Subcutaneous abdominal adipose tissue (tissue), 5 donors: Measurements from ENCODE around the gene GCH1.
A peak's percentile ranks its signal among the peaks of the same experiment; 100 is the strongest.

Experiments
- H3K27ac ChIP-seq: one replicate; pipeline ENCODE4 v1.7.0; 2013; ENCODE audit warnings: low read depth, mild to moderate bottlenecking, inconsistent platforms, low read length, moderate library complexity
- H3K27me3 ChIP-seq, 5 donors: one replicate each; pipeline ENCODE4 v1.7.0; 2013; ENCODE audit warnings: low read length in 5 of 5, inconsistent platforms in 1 of 5; ENCODE audit not compliant: control insufficient read depth in 5 of 5, insufficient read depth in 4 of 5
- H3K36me3 ChIP-seq, 5 donors: one replicate each; pipeline ENCODE4 v1.7.0; 2013; ENCODE audit warnings: low read length in 5 of 5; ENCODE audit not compliant: control insufficient read depth in 5 of 5, insufficient read depth in 5 of 5
- H3K4me1 ChIP-seq, 5 donors: one replicate each; pipeline ENCODE4 v1.7.0; 2013; ENCODE audit warnings: low read length in 5 of 5, mild to moderate bottlenecking in 3 of 5, moderate library complexity in 1 of 5; ENCODE audit not compliant: control insufficient read depth in 5 of 5, insufficient read depth in 5 of 5
- H3K4me3 ChIP-seq, 5 donors: one replicate each; pipeline ENCODE4 v1.7.0; 2013; ENCODE audit warnings: low read length in 5 of 5, low read depth in 1 of 5
- H3K9ac ChIP-seq, 5 donors: one replicate each; pipeline ENCODE4 v1.7.0; 2013; ENCODE audit warnings: low read length in 5 of 5, mild to moderate bottlenecking in 4 of 5, moderate library complexity in 3 of 5
- H3K9me3 ChIP-seq, 5 donors: one replicate each; pipeline ENCODE4 v1.7.0; 2013; ENCODE audit warnings: low read length in 5 of 5; ENCODE audit not compliant: control insufficient read depth in 5 of 5
- donor health status: healthy.
- donor health status: healthy.
- donor health status: healthy.
- donor health status: healthy.
- donor health status: healthy.

The GCH1 gene

DNA sequence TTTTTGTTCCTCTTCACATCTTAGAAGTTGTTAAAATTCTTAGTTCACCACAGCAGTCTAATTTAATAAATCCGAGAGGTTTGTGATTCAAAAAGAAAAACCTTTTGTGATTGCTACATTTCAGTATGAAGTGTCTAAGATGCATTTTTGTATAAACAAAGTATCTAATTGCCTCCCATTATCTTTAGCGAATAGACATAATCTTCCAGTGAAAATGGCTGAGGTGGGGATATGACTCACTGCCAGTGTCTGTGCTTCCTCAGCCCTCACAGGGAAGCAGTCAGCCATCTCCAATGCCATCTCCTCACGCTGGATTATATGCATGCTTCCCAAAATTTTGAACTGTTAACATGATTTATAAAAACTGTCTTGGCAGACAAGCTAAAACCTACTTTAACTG is 7.6 kb downstream of the GCH1 start:
- no peaks in the 10 kb centered on the region for H3K27me3 ChIP-seq
- H3K27ac ChIP-seq: no peak overlapping the region
- H3K36me3 ChIP-seq: no peaks in the 10 kb centered on the region
- no peak overlapping the region for H3K4me3 ChIP-seq
- no peaks in the 10 kb centered on the region for H3K9me3 ChIP-seq
- no peak overlapping the region for H3K9ac ChIP-seq
- H3K4me1 ChIP-seq: no peaks in the 10 kb centered on the region

DNA sequence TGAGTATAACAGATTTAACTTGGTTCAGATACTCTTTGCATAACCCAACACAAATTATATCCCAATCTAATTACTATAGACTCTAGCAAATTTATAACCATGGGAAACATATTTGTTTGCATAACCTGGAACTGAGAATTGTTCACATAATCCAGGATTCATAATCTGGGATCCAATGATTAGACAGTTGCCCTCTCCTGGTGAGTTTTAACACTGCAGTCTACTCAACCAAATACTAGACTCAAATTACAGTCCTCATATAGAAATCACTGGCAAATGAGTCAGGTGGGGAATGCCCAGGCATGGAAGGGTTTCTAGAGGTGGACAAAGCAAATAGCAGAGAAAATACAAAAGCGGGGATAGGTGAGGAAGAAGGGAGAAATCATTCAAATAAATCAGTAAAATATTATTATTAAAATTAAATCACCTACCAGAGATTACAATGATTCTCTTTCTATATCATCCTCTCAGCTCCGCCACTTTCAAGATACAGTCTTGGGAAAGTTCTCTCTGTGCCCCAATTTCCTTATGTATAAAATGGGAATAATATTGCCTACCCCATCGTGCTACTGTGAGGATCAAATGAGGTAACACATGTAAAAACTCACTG is 9.4 kb downstream of the GCH1 start:
- no peaks in the 10 kb centered on the region for H3K4me1 ChIP-seq
- no peak overlapping the region for H3K27ac ChIP-seq

DNA sequence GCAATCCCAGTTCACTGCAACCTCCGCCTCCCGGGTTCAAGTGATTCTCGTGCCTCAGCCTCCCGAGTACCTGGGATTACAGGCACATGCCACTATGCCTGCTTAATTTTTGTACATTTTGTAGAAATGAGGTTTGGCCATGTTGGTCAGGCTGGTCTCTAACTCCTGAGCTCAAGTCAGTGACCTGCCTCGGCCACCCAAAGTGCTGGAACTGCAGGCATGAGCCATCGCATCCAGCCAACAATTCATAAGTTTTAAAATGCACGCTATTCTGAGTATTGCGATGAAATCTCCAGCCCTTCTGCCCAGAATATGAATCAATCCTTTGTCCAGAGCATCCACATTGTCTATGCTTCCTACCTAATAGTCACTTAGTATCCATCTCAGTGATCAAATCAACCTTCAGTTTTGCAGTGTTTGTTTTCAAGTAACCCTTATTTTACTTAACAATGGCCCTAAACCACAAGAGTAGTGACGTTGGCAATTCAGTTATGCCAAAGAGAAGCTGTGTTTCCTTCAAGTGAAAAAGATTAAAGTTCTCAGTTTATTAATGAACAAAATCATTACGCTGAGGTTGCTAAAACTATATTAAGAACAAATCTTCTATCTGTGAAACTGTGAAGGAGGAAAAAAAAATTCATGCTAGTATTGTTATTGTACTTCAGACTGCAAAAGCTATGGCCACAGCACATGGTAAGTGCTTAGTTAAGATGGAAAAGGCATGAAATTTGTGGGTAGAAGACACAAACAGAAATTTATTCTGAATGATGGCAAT is 11.0 kb downstream of the GCH1 start:
- Histone ChIP-seq H3K4me3 (no peak overlapping the region), H3K27ac (no peak overlapping the region), H3K9me3 (no peaks in the 10 kb centered on the region), H3K9ac (no peak overlapping the region), H3K36me3 (no peaks in the 10 kb centered on the region), H3K27me3 (no peaks in the 10 kb centered on the region), H3K4me1 (no peaks in the 10 kb centered on the region)

More for the DNA sequence above, 9.4 kb downstream of the GCH1 start:
- H3K36me3 ChIP-seq: no peaks in the 10 kb centered on the region
- no peak overlapping the region for H3K9ac ChIP-seq
- H3K27me3 ChIP-seq: no peaks in the 10 kb centered on the region
- no peaks in the 10 kb centered on the region for H3K9me3 ChIP-seq
- no peak overlapping the region for H3K4me3 ChIP-seq

DNA sequence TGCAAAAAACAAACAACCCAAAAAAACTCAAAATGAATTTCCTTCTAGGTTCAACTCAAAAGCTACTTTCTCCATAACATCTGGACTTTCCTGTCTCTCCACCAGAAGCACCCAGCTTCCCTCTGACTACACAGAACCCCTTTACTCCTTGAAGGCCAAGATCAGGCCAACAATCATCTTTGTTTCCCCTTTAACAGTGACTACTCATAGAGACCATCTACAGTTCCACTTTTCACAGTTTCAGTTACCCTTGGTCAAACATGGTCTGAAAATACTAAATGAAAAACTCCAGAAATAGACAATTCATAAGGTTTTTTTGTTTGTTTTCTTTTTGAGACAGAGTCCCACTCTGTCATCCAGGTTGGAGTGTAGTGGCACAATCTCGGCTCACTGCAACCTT is 11.8 kb downstream of the GCH1 start:
- Histone ChIP-seq H3K27me3 (no peaks in the 10 kb centered on the region), H3K9ac (no peak overlapping the region), H3K36me3 (no peaks in the 10 kb centered on the region), H3K4me3 (no peak overlapping the region), H3K27ac (no peak overlapping the region), H3K4me1 (no peaks in the 10 kb centered on the region), H3K9me3 (no peaks in the 10 kb centered on the region)

DNA sequence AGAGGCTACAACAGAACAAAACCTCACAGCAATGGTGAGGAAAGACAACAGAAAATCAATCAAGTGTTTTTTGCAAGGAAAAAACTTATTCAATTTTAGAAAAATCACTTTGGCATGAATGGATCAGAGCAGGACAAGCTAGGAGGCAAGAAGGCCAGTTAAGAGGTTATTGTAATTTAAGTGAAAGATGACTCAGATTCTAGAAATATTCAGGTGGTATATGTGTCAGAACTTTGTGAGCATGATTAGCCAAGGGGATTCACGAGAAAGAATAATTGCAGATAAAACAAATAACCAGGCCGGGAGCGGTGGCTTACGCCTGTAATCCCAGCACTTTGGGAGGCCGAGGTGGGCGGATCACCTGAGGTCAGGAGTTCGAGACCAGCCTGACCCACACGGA is 12.7 kb downstream of the GCH1 start:
- no peak overlapping the region for H3K27ac ChIP-seq
- H3K9me3 ChIP-seq: no peaks in the 10 kb centered on the region
- H3K36me3 ChIP-seq: no peaks in the 10 kb centered on the region
- no peaks in the 10 kb centered on the region for H3K4me1 ChIP-seq
- H3K9ac ChIP-seq: no peak overlapping the region
- H3K4me3 ChIP-seq: no peak overlapping the region
- no peaks in the 10 kb centered on the region for H3K27me3 ChIP-seq

DNA sequence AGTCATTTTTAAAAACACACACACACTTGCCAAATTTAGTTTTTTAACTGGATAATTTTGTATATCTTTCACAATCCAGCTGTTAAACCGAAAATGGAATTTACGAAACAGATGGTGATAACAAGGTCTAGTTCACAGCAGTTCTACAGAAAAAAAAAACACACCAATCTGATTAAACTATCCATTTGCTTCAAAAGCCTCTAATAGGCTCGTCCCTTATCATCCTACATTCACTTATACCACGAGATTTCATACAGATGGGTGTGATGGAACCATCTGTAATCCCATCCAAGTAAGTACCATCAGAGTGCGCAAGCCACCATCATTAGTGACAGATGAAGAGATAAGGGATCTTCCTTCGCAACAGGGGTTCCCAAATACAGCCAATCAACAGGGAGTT is 20.1 kb downstream of the GCH1 start:
- Histone ChIP-seq H3K4me3 (peak overlapping the region in 1 of 5 donors; percentile 69), H3K9ac (peak overlapping the region in 2 of 5 donors; percentile 57 to 71), H3K4me1 (peaks cover 0 to 18% (median 12%) of the 10 kb centered on the region in 5 donors), H3K27ac (no peak overlapping the region), H3K9me3 (no peaks in the 10 kb centered on the region), H3K36me3 (no peaks in the 10 kb centered on the region), H3K27me3 (no peaks in the 10 kb centered on the region)

DNA sequence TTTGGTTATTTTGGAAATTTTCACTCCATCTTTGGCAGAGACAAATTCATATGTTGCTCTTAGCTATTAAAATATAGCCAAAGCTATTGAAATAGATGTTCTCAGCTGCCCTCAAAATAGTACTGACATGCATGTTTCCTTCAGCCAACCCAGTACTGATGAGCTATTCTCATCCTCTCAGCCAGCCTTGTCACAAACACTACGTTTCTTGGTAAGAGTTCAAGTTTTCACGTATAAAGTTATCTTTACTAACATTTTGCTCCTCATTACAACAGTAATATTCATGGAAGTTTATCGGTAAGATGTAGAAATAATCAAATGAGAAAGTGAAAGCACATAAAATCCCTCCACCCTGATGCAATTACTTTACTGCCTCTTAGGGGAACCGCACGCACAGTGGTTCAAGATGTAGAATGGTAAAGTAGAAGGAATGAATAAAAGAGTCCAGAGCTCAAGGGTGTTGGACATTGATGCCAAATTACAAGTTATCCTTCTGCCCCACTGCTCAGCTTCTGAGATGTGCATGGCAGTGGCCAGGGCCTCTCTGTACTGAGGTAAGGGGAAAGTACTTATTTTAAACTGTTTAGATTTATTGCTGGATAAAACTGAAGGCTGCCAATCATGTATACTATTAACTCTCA is 20.7 kb downstream of the GCH1 start:
- Histone ChIP-seq H3K4me3 (peak overlapping the region; percentile 55 to 70 (median 68)), H3K27ac (peak overlapping the region; percentile 5), H3K9me3 (no peaks in the 10 kb centered on the region), H3K36me3 (no peaks in the 10 kb centered on the region), H3K9ac (peak overlapping the region in 4 of 5 donors; percentile 30 to 74 (median 64)), H3K27me3 (no peaks in the 10 kb centered on the region), H3K4me1 (peaks cover 0 to 21% (median 15%) of the 10 kb centered on the region in 5 donors)

DNA sequence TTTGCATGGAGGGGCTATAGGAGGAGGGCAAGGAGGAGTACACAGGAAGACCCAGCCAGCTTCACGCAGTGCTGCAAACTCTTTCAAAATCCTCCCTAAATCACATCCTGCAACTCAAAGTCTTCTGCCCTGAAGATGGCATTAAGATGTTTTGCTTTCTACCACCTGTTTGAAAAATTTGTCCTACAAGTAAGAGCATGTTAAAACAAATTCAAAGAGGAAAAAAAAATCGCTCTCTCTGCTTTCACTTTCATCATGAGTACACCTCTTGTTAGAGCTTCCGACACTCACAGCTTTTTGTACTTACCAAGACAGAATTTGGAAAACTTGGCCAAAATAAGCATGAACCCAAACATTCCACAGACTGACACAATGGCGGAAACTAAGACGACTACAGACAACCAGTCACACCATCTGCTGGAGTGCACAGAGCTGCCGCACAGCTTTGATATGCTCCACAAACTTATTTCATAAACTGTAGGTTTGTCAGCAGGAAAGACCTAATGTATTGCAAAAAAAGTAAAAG is 21.3 kb downstream of the GCH1 start:
- Histone ChIP-seq H3K4me1 (peaks cover 0 to 21% (median 15%) of the 10 kb centered on the region in 5 donors), H3K9me3 (no peaks in the 10 kb centered on the region), H3K27me3 (no peaks in the 10 kb centered on the region), H3K9ac (peak overlapping the region in 4 of 5 donors; percentile 30 to 74 (median 64)), H3K4me3 (peak overlapping the region; percentile 55 to 70 (median 68)), H3K36me3 (no peaks in the 10 kb centered on the region), H3K27ac (peak overlapping the region; percentile 5)

DNA sequence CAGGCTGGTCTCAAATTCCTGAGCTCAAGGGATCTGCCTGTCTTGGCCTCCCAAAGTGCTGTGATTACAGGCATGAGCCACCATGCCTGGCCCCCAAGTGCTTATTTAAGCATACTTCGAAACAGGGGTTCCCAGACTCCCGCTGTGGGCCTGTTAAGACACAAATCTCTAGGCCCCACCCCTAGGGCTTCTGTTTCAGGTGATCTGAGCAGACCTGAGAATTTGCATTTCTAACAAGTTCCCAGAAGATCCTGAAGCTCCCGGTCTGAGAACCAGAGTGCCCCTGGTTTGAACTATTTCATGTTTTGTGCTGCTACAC is 25.0 kb downstream of the GCH1 start:
- Histone ChIP-seq H3K4me1 (peaks cover 0 to 20% (median 15%) of the 10 kb centered on the region in 5 donors), H3K27ac (no peak overlapping the region), H3K27me3 (no peaks in the 10 kb centered on the region), H3K4me3 (no peak overlapping the region), H3K9ac (no peak overlapping the region), H3K36me3 (no peaks in the 10 kb centered on the region), H3K9me3 (no peaks in the 10 kb centered on the region)
